K562 (cell line): ENCODE data around the gene ZNF800. TPM values are rescaled to one million over a fixed set of nuclear protein-coding genes. Genes with fewer than 3 reads are reported as not detected.

ENCODE experiments used
- ATAC-seq: fragments of 200-7000 bp; cut with Tn5 transposase; 3 replicates; pipeline ENCODE4 v1.9.1; 2020; ENCODE audit warnings: moderate library complexity
- BruUV-seq: library from RNA; stranded (reverse); fragments of 400-500 nt; replicated peaks from 2 replicates; lab custom pipeline; 2021; lab: Mats Ljungman, UMichigan
- CTCF ChIA-PET: fragments of 300-600 bp; formaldehyde crosslinking; extraction: SDS; loops from one replicate; lab custom pipeline; 2021; ENCODE audit warnings: low intra/inter-chr PET ratio; lab: Yijun Ruan, JAX
- POLR2A ChIA-PET: fragments of 300-600, 350-650 bp; sonication (Branson Sonifier 250); formaldehyde crosslinking; extraction: SDS; loops from one replicate; lab custom pipeline; 2021; ENCODE audit warnings: antibody characterized with exemption, inconsistent platforms; lab: Yijun Ruan, JAX
- DNase-seq, 4 experiments: peaks; one replicate each; pipeline versions ENCODE4 v3.0.0 to v3.0.0-alpha.2; 2011 to 2018; ENCODE audit warnings: low spot score in 3 of 4, mixed read lengths in 3 of 4; ENCODE audit errors: extremely low read depth in 1 of 4
- FAIRE-seq: peaks from 2 replicates; lab custom pipeline; 2011; peaks lifted over from hg19 to GRCh38; lab: Jason Lieb, UNC
- H2AFZ ChIP-seq: 2 replicates; pipeline ENCODE4 v1.6.0; 2011; ENCODE audit warnings: low read depth, low read length, control low read depth, inconsistent platforms
- H3K27ac ChIP-seq: fragments of 200-600 bp; 3 replicates; pipeline ENCODE4 v1.8.0; 2011; ENCODE audit warnings: low read depth, mild to moderate bottlenecking, control low read depth, inconsistent platforms, low read length, moderate library complexity, mixed read lengths; ENCODE audit errors: extremely low read depth
- H3K27me3 ChIP-seq, 2 experiments: fragments of 300-600 bp in 1 of 2; 2 replicates in 1 of 2; 3 replicates in 1 of 2; pipeline versions ENCODE4 v1.6.0 to v1.8.0; 2011; ENCODE audit warnings: inconsistent platforms in 2 of 2, low read length in 2 of 2, mild to moderate bottlenecking in 1 of 2, mixed read lengths in 1 of 2, moderate library complexity in 1 of 2; ENCODE audit not compliant: control insufficient read depth in 2 of 2, insufficient read depth in 2 of 2
- H3K36me3 ChIP-seq: fragments of 300-600 bp; 3 replicates; pipeline ENCODE4 v1.8.0; 2011; ENCODE audit warnings: mild to moderate bottlenecking, low read length, inconsistent platforms; ENCODE audit not compliant: control insufficient read depth, insufficient read depth
- H3K4me1 ChIP-seq, 2 experiments: fragments of 200-600 bp in 1 of 2; replicated peaks in 1 of 2; 2 replicates in 1 of 2; 3 replicates in 1 of 2; pipeline versions ENCODE4 v1.5.1 to v1.8.0; 2011; ENCODE audit warnings: inconsistent platforms in 2 of 2, low read length in 2 of 2, mild to moderate bottlenecking in 1 of 2, mixed read lengths in 1 of 2, moderate library complexity in 1 of 2; ENCODE audit not compliant: control insufficient read depth in 2 of 2, insufficient read depth in 2 of 2
- H3K4me2 ChIP-seq: 2 replicates; pipeline ENCODE4 v1.6.1; 2011; ENCODE audit warnings: low read length, control low read depth, inconsistent platforms, mixed read lengths; ENCODE audit not compliant: insufficient read depth
- H3K4me3 ChIP-seq: fragments of 200-600 bp; sonication (generic), shearing (Covaris generic); 2 replicates; pipeline ENCODE4 v1.5.1; 2016; ENCODE audit warnings: control low read depth, inconsistent platforms
- H3K79me2 ChIP-seq: fragments of 200-600 bp; 3 replicates; pipeline ENCODE4 v1.8.0; 2011; ENCODE audit warnings: low read length, inconsistent platforms; ENCODE audit not compliant: control insufficient read depth, insufficient read depth
- H3K9ac ChIP-seq, 2 experiments: 2 replicates each; pipeline versions ENCODE4 v1.6.0 to v1.6.1; 2011; ENCODE audit warnings: low read depth in 2 of 2, low read length in 2 of 2, control low read depth in 1 of 2, inconsistent platforms in 1 of 2, mild to moderate bottlenecking in 1 of 2, mixed read lengths in 1 of 2; ENCODE audit not compliant: insufficient read depth in 1 of 2
- H3K9me1 ChIP-seq: one replicate; pipeline ENCODE4 v1.6.0; 2011; ENCODE audit warnings: inconsistent platforms, mild to moderate bottlenecking, low read length, moderate library complexity; ENCODE audit not compliant: control insufficient read depth, insufficient read depth
- H3K9me3 ChIP-seq: replicated peaks from 2 replicates; pipeline ENCODE4 v1.5.1; 2011; ENCODE audit warnings: low read depth, low read length, inconsistent platforms; ENCODE audit not compliant: control insufficient read depth, insufficient read depth
- H4K20me1 ChIP-seq: replicated peaks from 2 replicates; pipeline ENCODE4 v1.6.1; 2011; ENCODE audit warnings: low read length, inconsistent platforms, mixed read lengths; ENCODE audit not compliant: control insufficient read depth, insufficient read depth
- ELK1 ChIP-seq: sonication (generic); formaldehyde crosslinking; IDR thresholded peaks from 2 replicates; pipeline ENCODE4 v1.8.1; 2022; ENCODE audit warnings: missing genetic modification reagents
- MCM3 ChIP-seq: fragments of 450-650 bp; IDR thresholded peaks from 2 replicates; pipeline ENCODE4 v1.6.1; 2016
- NFRKB ChIP-seq: fragments of 450-650 bp; IDR thresholded peaks from 2 replicates; pipeline ENCODE4 v1.6.1; 2016; ENCODE audit warnings: low read depth
- RUNX1 ChIP-seq: sonication (generic); IDR thresholded peaks from 2 replicates; pipeline ENCODE4 v1.6.1; 2016; ENCODE audit warnings: antibody characterized with exemption, low read depth
- ZBTB17 ChIP-seq: fragments of 450-650 bp; formaldehyde crosslinking; IDR thresholded peaks from 2 replicates; pipeline ENCODE4 v1.4.0; 2020; ENCODE audit warnings: mild to moderate bottlenecking
- ZBTB5 ChIP-seq: fragments of 450-650 bp; IDR thresholded peaks from 2 replicates; pipeline ENCODE4 v1.6.1; 2017; ENCODE audit warnings: antibody characterized with exemption
- ZC3H8 ChIP-seq: fragments of 450-650 bp; IDR thresholded peaks from 2 replicates; pipeline ENCODE4 v1.6.1; 2017
- ZNF224 ChIP-seq: sonication (generic); formaldehyde crosslinking; IDR thresholded peaks from 2 replicates; pipeline ENCODE4 v1.8.0; 2022; ENCODE audit warnings: mild to moderate bottlenecking, missing genetic modification reagents
- WGBS: fragments of 100-300 bp; shearing (Covaris generic); methylation state at CpG from one replicate; pipeline ENCODE4 v1.1.6; 2016; ENCODE audit warnings: low coverage, mixed read lengths; ENCODE audit not compliant: insufficient coverage; ENCODE audit errors: missing lambda C conversion rate; 5-methylcytosine and 5-hydroxymethylcytosine counted together
- in situ Hi-C: fragments of 300-500 bp; cut with MboI; formaldehyde crosslinking; loops from 4 replicates; pipeline ENCODE4 v1.15.0; 2018; ENCODE audit warnings: inconsistent platforms, mixed read lengths
- intact Hi-C: fragments of 100-400 bp; cut with micrococcal nuclease; formaldehyde crosslinking; loops from 2 replicates; pipeline ENCODE4 v1.14.2; 2022
- polyA plus RNA-seq, 8 experiments: library from polyadenylated mRNA; depleted of rRNA in 4 of 8; stranded (reverse) in 5 of 8; unstranded in 3 of 8; fragments of >200 nt; fragmentation: Nextera tagmentation in 2 of 8; fragmentation: Illumina TruSeq in 1 of 8; extraction: Ambion mirVana in 2 of 8; extraction: Trizol in 1 of 8; gene quantifications; 2 replicates each; pipeline versions ENCODE4 v1.2.1 to v1.2.3, GENCODE V29; 2011 to 2014; ENCODE audit warnings: inconsistent platforms in 1 of 8, missing spikeins in 1 of 8
- total RNA-seq, 7 experiments: library from RNA; depleted of rRNA in 6 of 7; stranded (reverse); fragments of >200 nt in 6 of 7; fragmentation: Illumina TruSeq in 2 of 7; extraction: Trizol in 2 of 7; gene quantifications; 2 replicates each; pipeline versions ENCODE4 v1.2.1 to v1.2.3, GENCODE V29; 2011 to 2021; ENCODE audit warnings: low replicate concordance in 1 of 7

ZNF800 gene
- total and polyA plus RNA-seq, 9 of the 15 experiments (the other 6 are each of a cell fraction or from before 2014, with no cell fraction given): 7.5 to 58.3 (median 33.4) TPM

- FAIRE-seq (no peak), ATAC-seq (no peak), DNase-seq (no peak)
- TF ChIP-seq ZNF224 (CRISPR knock-in tag): no peak
- TF ChIP-seq MCM3: no peak
- TF ChIP-seq RUNX1: no peak
- no peak for TF ChIP-seq ZC3H8
- no peak for TF ChIP-seq ZBTB5
- TF ChIP-seq NFRKB: no peak
- no peak for TF ChIP-seq ZBTB17 (CRISPR knock-in tag)
- no peak for TF ChIP-seq ELK1 (CRISPR knock-in tag)
- WGBS: 1% methylated on average over 2 of the region's 2 CpGs
- Histone ChIP-seq H3K79me2 (no peaks in the 10 kb centered on the region), H3K27ac (no peak overlapping the region), H3K4me1 (no peaks in the 10 kb centered on the region), H3K9ac (no peak overlapping the region), H3K9me3 (no peaks in the 10 kb centered on the region), H3K4me3 (no peak overlapping the region), H2AFZ (no peak overlapping the region), H3K4me2 (no peak overlapping the region), H3K27me3 (peaks cover 6 to 14% of the 10 kb centered on the region in 2 experiments; a peak in 4 of 5 replicates), H3K36me3 (no peaks in the 10 kb centered on the region), H4K20me1 (no peaks in the 10 kb centered on the region), H3K9me1 (no peaks in the 10 kb centered on the region)
- BruUV-seq: no TSS peak
- in situ Hi-C loops: no loop called here
- CTCF ChIA-PET: no interaction called here
- intact Hi-C loops: no loop called here
- POLR2A ChIA-PET: interaction anchor here (0.8 kb wide), 1 partner anchor 33 kb away, joined by 3 read pairs; no protein-coding TSS in a partner anchor
These were observed 21.5 kb upstream of the ZNF800 start for GRCh38 chr7:127413962-127414361.
